Esophagus muscularis mucosa (tissue), 4 donors: Measurements from ENCODE around the gene OR1J1.

Source experiments
- EP300 ChIP-seq: sonication (generic); formaldehyde crosslinking; IDR thresholded peaks from one replicate; pipeline ENCODE4 v1.6.1; 2017; ENCODE audit warnings: antibody characterized with exemption
- POLR2A ChIP-seq: fragments of 450-650 bp; IDR thresholded peaks from one replicate; pipeline ENCODE4 v1.6.1; 2017; ENCODE audit warnings: antibody characterized with exemption, moderate library complexity, mild to moderate bottlenecking, low read depth
- POLR2AphosphoS5 ChIP-seq, 2 donors: sonication (generic); formaldehyde crosslinking; IDR thresholded peaks; one replicate each; pipeline ENCODE4 v1.6.1; 2017; ENCODE audit warnings: antibody characterized with exemption in 2 of 2
- TF ChIP-seq, protein P1 (sequence below), 3 experiments: fragments of 200-600 bp in 2 of 3; fragments of 450-650 bp in 1 of 3; sonication (generic) in 2 of 3; IDR thresholded peaks; one replicate each; pipeline ENCODE4 v1.5.1; 2017 to 2019; ENCODE audit warnings: antibody characterized with exemption in 3 of 3, mild to moderate bottlenecking in 2 of 3, moderate library complexity in 1 of 3

GRCh38 chr9:122445155-122445749, 32.5 kb downstream of the OR1J1 start:
- TF ChIP-seq POLR2AphosphoS5 (IDR thresholded peaks at IDR 0.05) = no peak
- TF ChIP-seq, protein P1, sequence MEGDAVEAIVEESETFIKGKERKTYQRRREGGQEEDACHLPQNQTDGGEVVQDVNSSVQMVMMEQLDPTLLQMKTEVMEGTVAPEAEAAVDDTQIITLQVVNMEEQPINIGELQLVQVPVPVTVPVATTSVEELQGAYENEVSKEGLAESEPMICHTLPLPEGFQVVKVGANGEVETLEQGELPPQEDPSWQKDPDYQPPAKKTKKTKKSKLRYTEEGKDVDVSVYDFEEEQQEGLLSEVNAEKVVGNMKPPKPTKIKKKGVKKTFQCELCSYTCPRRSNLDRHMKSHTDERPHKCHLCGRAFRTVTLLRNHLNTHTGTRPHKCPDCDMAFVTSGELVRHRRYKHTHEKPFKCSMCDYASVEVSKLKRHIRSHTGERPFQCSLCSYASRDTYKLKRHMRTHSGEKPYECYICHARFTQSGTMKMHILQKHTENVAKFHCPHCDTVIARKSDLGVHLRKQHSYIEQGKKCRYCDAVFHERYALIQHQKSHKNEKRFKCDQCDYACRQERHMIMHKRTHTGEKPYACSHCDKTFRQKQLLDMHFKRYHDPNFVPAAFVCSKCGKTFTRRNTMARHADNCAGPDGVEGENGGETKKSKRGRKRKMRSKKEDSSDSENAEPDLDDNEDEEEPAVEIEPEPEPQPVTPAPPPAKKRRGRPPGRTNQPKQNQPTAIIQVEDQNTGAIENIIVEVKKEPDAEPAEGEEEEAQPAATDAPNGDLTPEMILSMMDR (IDR thresholded peaks at IDR 0.05) = no peak
- no peak for TF ChIP-seq POLR2A
- no peak for TF ChIP-seq EP300
